ENCODE data around the gene CHPF.
A peak's percentile ranks its signal among the peaks of the same experiment; 100 is the strongest.

The CHPF gene

GRCh38 chr2:219510512-219511135, 33.0 kb downstream of the CHPF start:
- peak; percentile 52 for DNase-seq

GRCh38 chr2:219509780-219510511, 33.7 kb downstream of the CHPF start:
- DNase-seq, result peak; percentile 97

- peak; percentile 53 for DNase-seq
Observed at GRCh38 chr2:219508971-219509779, 34.4 kb downstream of the CHPF start.

GRCh38 chr2:219508444-219508734, 35.2 kb downstream of the CHPF start:
- DNase-seq, result no peak

- DNase-seq, result peak; percentile 66
Observed at GRCh38 chr2:219507581-219508443, 35.8 kb downstream of the CHPF start.

- no peak for DNase-seq
Observed at GRCh38 chr2:219506802-219507526, 36.6 kb downstream of the CHPF start.

GRCh38 chr2:219506153-219506801, 37.3 kb downstream of the CHPF start:
- DNase-seq, result no peak

- DNase-seq, result no peak
Observed at GRCh38 chr2:219505585-219505984, 38.0 kb downstream of the CHPF start.

GRCh38 chr2:219502618-219503017, 41.0 kb downstream of the CHPF start:
- no peak for DNase-seq

GRCh38 chr2:219501849-219502248, 41.8 kb downstream of the CHPF start:
- no peak for DNase-seq

GRCh38 chr2:219500135-219500534, 43.5 kb downstream of the CHPF start:
- no peak for DNase-seq

- DNase-seq, result no peak
Observed at GRCh38 chr2:219499555-219499954, 44.1 kb downstream of the CHPF start.

GRCh38 chr2:219499058-219499307, 44.6 kb downstream of the CHPF start:
- DNase-seq, result no peak

GRCh38 chr2:219498280-219499057, 45.1 kb downstream of the CHPF start, which contains the start of gene GMPPA:
TSS of gene GMPPA (plus strand) at chr2:219498891. CDS start at chr2:219499976, 1,085 bp downstream.
- DNase-seq, result peak; percentile 99

GRCh38 chr2:219497495-219498279, 45.9 kb downstream of the CHPF start:
- DNase-seq, result peak; percentile 77

GRCh38 chr2:219496825-219497494, 46.6 kb downstream of the CHPF start:
- DNase-seq, result no peak

GRCh38 chr2:219496247-219496824, 47.3 kb downstream of the CHPF start:
- no peak for DNase-seq

- DNase-seq, result peak; percentile 91
Observed at GRCh38 chr2:219495531-219496122, 48.0 kb downstream of the CHPF start.

Data from hematopoietic multipotent progenitor cell treated with erythropoietin and hydrocortisone succinate and interleukin-3 and kit ligand, for 4 days (in vitro differentiated cells).